HepG2 (cell line): ENCODE measurements around the gene SEC14L5. TPM values are rescaled to one million over a fixed set of nuclear protein-coding genes. Genes with fewer than 3 reads are reported as not detected.

Experiments used
- ELF1 ChIP-seq: sonication (generic); formaldehyde crosslinking; IDR thresholded peaks from 2 replicates; pipeline ENCODE4 v1.4.0; 2020; ENCODE audit warnings: missing genetic modification reagents
- FOXJ3 ChIP-seq: sonication (generic); formaldehyde crosslinking; IDR thresholded peaks from 2 replicates; pipeline ENCODE4 v1.4.0; 2020; ENCODE audit warnings: missing genetic modification reagents, mild to moderate bottlenecking, borderline replicate concordance
- HES4 ChIP-seq: sonication (generic); formaldehyde crosslinking; IDR thresholded peaks from 2 replicates; pipeline ENCODE4 v1.9.0; 2021; ENCODE audit warnings: mild to moderate bottlenecking, missing genetic modification reagents, borderline replicate concordance
- JARID2 ChIP-seq: sonication (generic); formaldehyde crosslinking; IDR thresholded peaks from 2 replicates; pipeline ENCODE4 v1.8.1; 2023; ENCODE audit warnings: missing genetic modification reagents, inconsistent platforms; ENCODE audit not compliant: insufficient replicate concordance
- NCOA1 ChIP-seq: sonication (generic); formaldehyde crosslinking; IDR thresholded peaks from 2 replicates; pipeline ENCODE4 v1.9.0; 2021; ENCODE audit warnings: missing genetic modification reagents
- NONO ChIP-seq, 2 experiments: fragments of 450-650 bp in 1 of 2; sonication (generic) in 1 of 2; formaldehyde crosslinking in 1 of 2; IDR thresholded peaks in 1 of 2; conservative IDR thresholded peaks in 1 of 2; 2 replicates each; pipeline versions ENCODE4 v1.6.1 to v1.8.0; 2017 to 2022; ENCODE audit warnings: mild to moderate bottlenecking in 1 of 2, missing genetic modification reagents in 1 of 2, moderate library complexity in 1 of 2
- POLR2AphosphoS5 ChIP-seq: IDR thresholded peaks from 2 replicates; pipeline ENCODE4 v1.6.1; 2012; ENCODE audit warnings: low read depth, low read length
- RARG ChIP-seq: sonication (generic); formaldehyde crosslinking; IDR thresholded peaks from 2 replicates; pipeline ENCODE4 v1.4.0; 2020; ENCODE audit warnings: low read depth, mild to moderate bottlenecking, missing genetic modification reagents
- RNF2 ChIP-seq: fragments of 450-650 bp; conservative IDR thresholded peaks from 2 replicates; pipeline ENCODE4 v1.6.1; 2016; ENCODE audit warnings: low read depth
- SAP130 ChIP-seq: IDR thresholded peaks from 2 replicates; pipeline ENCODE4 v1.6.1; 2016; ENCODE audit warnings: low read depth
- SIN3A ChIP-seq: IDR thresholded peaks from 2 replicates; pipeline ENCODE4 v1.6.1; 2011; ENCODE audit warnings: low read depth, mild to moderate bottlenecking, control low read depth, low read length, borderline replicate concordance
- STAT5B ChIP-seq: sonication (generic); formaldehyde crosslinking; IDR thresholded peaks from 2 replicates; pipeline ENCODE4 v1.4.0; 2020; ENCODE audit warnings: missing genetic modification reagents
- YY1 ChIP-seq: IDR thresholded peaks from 2 replicates; pipeline ENCODE4 v1.6.1; 2011; ENCODE audit warnings: low read length, low read depth, moderate library complexity, mild to moderate bottlenecking; ENCODE audit not compliant: insufficient read depth, insufficient replicate concordance
- ZMYM3 ChIP-seq: sonication (generic); formaldehyde crosslinking; IDR thresholded peaks from 2 replicates; pipeline ENCODE4 v1.5.1; 2020; ENCODE audit warnings: mild to moderate bottlenecking, missing genetic modification reagents
- ZNF256 ChIP-seq: sonication (generic); formaldehyde crosslinking; conservative IDR thresholded peaks from 2 replicates; pipeline ENCODE4 v1.4.0; 2020; ENCODE audit warnings: missing genetic modification reagents
- ZNF333 ChIP-seq: sonication (generic); formaldehyde crosslinking; IDR thresholded peaks from 2 replicates; pipeline ENCODE4 v1.4.0; 2020; ENCODE audit warnings: mild to moderate bottlenecking, missing genetic modification reagents, borderline replicate concordance
- ZNF557 ChIP-seq: sonication (generic); formaldehyde crosslinking; IDR thresholded peaks from 2 replicates; pipeline ENCODE4 v1.4.0; 2020; ENCODE audit warnings: missing genetic modification reagents
- ZNF615 ChIP-seq: sonication (generic); formaldehyde crosslinking; IDR thresholded peaks from 2 replicates; pipeline ENCODE4 v1.5.0; 2020; ENCODE audit warnings: mild to moderate bottlenecking, missing genetic modification reagents, borderline replicate concordance
- ZNF703 ChIP-seq: sonication (generic); formaldehyde crosslinking; IDR thresholded peaks from 2 replicates; pipeline ENCODE4 v1.5.1; 2020; ENCODE audit warnings: missing genetic modification reagents, mild to moderate bottlenecking, moderate library complexity, borderline replicate concordance
- ZNF747 ChIP-seq: sonication (generic); formaldehyde crosslinking; IDR thresholded peaks from 2 replicates; pipeline ENCODE4 v1.8.1; 2023; ENCODE audit warnings: missing genetic modification reagents, mild to moderate bottlenecking, borderline replicate concordance
- polyA plus RNA-seq, 8 experiments: library from polyadenylated mRNA; depleted of rRNA in 3 of 8; stranded (reverse) in 7 of 8; unstranded in 1 of 8; fragments of >200 nt; fragmentation: Illumina TruSeq in 4 of 8; extraction: Trizol in 4 of 8; gene quantifications; 2 replicates each; pipeline versions ENCODE4 v1.2.1 to v1.2.3, GENCODE V29; 2011 to 2016; ENCODE audit warnings: low read depth in 4 of 8, missing spikeins in 1 of 8, mixed read lengths in 1 of 8; ENCODE audit not compliant: insufficient read depth in 1 of 8
- total RNA-seq, 5 experiments: library from RNA; depleted of rRNA; stranded (reverse); fragments of >200 nt; fragmentation: Illumina TruSeq; extraction: Trizol; gene quantifications; 2 replicates each; pipeline ENCODE4 v1.2.3, GENCODE V29; 2016; ENCODE audit warnings: low read depth in 1 of 5
- TF ChIP-seq, protein P1 (sequence below): sonication (generic); IDR thresholded peaks from 2 replicates; pipeline ENCODE4 v1.6.1; 2016; ENCODE audit warnings: low read depth, borderline replicate concordance
- TF ChIP-seq, protein P2 (sequence below): sonication (generic); formaldehyde crosslinking; IDR thresholded peaks from 2 replicates; pipeline ENCODE4 v1.8.1; 2023; ENCODE audit warnings: mild to moderate bottlenecking, missing genetic modification reagents
- TF ChIP-seq, protein P3 (sequence below), 2 experiments: fragments of 450-650 bp in 1 of 2; sonication (generic) in 1 of 2; formaldehyde crosslinking; IDR thresholded peaks; 2 replicates each; pipeline versions ENCODE4 v1.5.0 to v1.8.0; 2020 to 2022; ENCODE audit warnings: mild to moderate bottlenecking in 1 of 2, missing genetic modification reagents in 1 of 2
- TF ChIP-seq, protein P4 (sequence below): sonication (generic); formaldehyde crosslinking; IDR thresholded peaks from 2 replicates; pipeline ENCODE4 v1.4.0; 2020; ENCODE audit warnings: missing genetic modification reagents

The SEC14L5 gene
- total and polyA plus RNA-seq, 2 of the 13 experiments (the other 11 are each of a cell fraction or from before 2014, with no cell fraction given): 0.40 to 0.42 TPM

DNA sequence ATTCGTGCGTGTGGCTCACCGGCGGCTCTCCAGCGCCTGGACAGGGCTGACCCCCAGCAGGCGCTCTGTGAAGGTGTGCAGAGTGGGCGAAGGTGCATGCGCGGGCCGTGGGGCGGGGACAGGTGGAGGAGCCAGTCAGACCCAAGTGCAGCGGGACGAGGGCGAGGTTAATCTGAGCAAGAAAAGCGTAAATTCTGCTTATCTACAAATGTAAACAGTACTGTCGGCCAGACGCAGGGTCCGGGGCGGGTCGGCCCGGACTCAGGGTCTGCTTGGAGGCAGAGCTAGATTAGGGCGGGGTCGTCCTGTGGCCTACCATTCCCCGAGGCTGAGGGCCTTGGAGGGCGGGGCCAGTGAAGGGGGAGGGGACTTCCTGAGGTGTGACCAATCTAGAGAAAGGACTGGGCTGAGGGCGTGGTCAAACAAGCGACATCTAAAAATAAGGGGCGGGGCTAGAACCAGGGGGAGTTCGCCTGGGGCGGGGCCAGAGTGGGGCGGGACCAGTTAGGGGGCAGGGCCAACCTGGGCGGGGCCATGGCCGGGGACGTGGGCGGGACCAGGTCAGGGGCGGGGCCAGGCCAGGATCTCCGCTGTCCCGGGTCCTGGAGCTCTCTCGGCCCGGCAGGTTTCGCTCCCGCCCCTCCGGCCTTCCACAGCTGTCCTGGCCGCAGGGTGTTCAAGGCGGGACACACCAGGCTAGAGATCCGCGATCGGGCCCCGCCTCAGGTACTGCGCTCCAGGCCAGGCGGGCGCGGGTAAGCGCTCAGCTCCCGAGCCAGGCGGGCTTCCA is at the start of gene SEC14L5 (continued):
- TF ChIP-seq RARG (CRISPR knock-in tag) (no peak), ZNF333 (CRISPR knock-in tag) (0 out of 2 replicates have a peak, but pooled peaks have one; percentile 20), ZNF557 (peak; percentile 44; the same call in 1 of the 2 replicates), ELF1 (CRISPR knock-in tag) (peak; percentile 17), STAT5B (CRISPR knock-in tag) (0 out of 2 replicates have a peak, but pooled peaks have one; percentile 67), JARID2 (CRISPR knock-in tag) (peak; percentile 51), ZNF256 (CRISPR knock-in tag) (0 out of 2 replicates have a peak, but pooled peaks have one; percentile 57), POLR2AphosphoS5 (peak; percentile 86), SAP130 (CRISPR knock-in tag) (peak; percentile 19; the same call in 1 of the 2 replicates), FOXJ3 (CRISPR knock-in tag) (peak; percentile 67), ZNF615 (CRISPR knock-in tag) (no peak), YY1 (peak; percentile 45), ZNF747 (CRISPR knock-in tag) (0 out of 2 replicates have a peak, but pooled peaks have one; percentile 42), SIN3A (peak; percentile 93; the same call in 1 of the 2 replicates), NONO (IDR thresholded peaks at IDR 0.05) (no peak), NONO (CRISPR knock-in tag; conservative IDR thresholded peaks at IDR 0.05) (peak; percentile 38; the same call in 1 of the 2 replicates), ZNF703 (CRISPR knock-in tag) (no peak; the same call in 1 of the 2 replicates), NCOA1 (CRISPR knock-in tag) (peak; percentile 45; the same call in 1 of the 2 replicates), ZMYM3 (no peak), HES4 (0 out of 2 replicates have a peak, but pooled peaks have one; percentile 45), RNF2 (peak; percentile 40; the same call in 1 of the 2 replicates)
- TF ChIP-seq, protein P1, sequence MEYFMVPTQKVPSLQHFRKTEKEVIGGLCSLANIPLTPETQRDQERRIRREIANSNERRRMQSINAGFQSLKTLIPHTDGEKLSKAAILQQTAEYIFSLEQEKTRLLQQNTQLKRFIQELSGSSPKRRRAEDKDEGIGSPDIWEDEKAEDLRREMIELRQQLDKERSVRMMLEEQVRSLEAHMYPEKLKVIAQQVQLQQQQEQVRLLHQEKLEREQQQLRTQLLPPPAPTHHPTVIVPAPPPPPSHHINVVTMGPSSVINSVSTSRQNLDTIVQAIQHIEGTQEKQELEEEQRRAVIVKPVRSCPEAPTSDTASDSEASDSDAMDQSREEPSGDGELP: peak; percentile 86; the same call in 1 of the 2 replicates
- TF ChIP-seq, protein P2, sequence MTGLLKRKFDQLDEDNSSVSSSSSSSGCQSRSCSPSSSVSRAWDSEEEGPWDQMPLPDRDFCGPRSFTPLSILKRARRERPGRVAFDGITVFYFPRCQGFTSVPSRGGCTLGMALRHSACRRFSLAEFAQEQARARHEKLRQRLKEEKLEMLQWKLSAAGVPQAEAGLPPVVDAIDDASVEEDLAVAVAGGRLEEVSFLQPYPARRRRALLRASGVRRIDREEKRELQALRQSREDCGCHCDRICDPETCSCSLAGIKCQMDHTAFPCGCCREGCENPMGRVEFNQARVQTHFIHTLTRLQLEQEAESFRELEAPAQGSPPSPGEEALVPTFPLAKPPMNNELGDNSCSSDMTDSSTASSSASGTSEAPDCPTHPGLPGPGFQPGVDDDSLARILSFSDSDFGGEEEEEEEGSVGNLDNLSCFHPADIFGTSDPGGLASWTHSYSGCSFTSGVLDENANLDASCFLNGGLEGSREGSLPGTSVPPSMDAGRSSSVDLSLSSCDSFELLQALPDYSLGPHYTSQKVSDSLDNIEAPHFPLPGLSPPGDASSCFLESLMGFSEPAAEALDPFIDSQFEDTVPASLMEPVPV: no peak
- TF ChIP-seq, protein P3, sequence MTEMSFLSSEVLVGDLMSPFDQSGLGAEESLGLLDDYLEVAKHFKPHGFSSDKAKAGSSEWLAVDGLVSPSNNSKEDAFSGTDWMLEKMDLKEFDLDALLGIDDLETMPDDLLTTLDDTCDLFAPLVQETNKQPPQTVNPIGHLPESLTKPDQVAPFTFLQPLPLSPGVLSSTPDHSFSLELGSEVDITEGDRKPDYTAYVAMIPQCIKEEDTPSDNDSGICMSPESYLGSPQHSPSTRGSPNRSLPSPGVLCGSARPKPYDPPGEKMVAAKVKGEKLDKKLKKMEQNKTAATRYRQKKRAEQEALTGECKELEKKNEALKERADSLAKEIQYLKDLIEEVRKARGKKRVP (CRISPR knock-in tag; IDR thresholded peaks at IDR 0.05): no peak
- TF ChIP-seq, protein P4, sequence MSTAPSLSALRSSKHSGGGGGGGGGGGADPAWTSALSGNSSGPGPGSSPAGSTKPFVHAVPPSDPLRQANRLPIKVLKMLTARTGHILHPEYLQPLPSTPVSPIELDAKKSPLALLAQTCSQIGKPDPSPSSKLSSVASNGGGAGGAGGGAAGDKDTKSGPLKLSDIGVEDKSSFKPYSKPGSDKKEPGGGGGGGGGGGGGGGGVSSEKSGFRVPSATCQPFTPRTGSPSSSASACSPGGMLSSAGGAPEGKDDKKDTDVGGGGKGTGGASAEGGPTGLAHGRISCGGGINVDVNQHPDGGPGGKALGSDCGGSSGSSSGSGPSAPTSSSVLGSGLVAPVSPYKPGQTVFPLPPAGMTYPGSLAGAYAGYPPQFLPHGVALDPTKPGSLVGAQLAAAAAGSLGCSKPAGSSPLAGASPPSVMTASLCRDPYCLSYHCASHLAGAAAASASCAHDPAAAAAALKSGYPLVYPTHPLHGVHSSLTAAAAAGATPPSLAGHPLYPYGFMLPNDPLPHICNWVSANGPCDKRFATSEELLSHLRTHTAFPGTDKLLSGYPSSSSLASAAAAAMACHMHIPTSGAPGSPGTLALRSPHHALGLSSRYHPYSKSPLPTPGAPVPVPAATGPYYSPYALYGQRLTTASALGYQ: no peak; the same call in 1 of the 2 replicates
